ENCODE measurements around the gene RHEBL1. TPM values are rescaled to one million over a fixed set of nuclear protein-coding genes. Genes with fewer than 3 reads are reported as not detected.
"Not testable (repeated sequence)": the region's sequence is repeated elsewhere in the genome, so short reads cannot be mapped to it uniquely, and the experiment has no call there.

Gene RHEBL1
- total and polyA plus RNA-seq, 8 donors = 0.71 to 3.6 (median 2.2) TPM

GRCh38 chr12:49064767-49065152 is 5.0 kb downstream of the RHEBL1 start:
- no peak for ATAC-seq
- intact Hi-C loops (cut with DNase I) = loop anchor here in 1 of 2 donors (10.0 kb wide), 1 partner anchor 60 kb away; no protein-coding TSS in a partner anchor

DNA sequence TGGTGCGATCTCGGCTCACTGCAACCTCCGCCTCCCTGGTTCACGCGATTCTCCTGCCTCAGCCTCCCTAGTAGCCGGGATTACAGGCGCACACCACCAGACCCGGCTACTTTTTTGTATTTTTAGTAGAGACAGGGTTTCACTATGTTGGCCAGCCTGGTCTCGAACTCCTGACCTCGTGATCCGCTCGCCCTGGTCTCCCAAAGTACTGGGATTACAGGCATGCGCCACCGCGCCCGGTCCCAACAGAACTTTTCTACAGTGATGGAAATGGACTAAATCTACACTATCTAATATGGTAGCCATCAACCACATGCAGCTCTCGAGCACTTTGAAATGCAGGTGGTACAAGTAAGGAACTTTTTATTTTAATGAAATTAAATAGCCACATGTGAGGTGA is 7.9 kb downstream of the RHEBL1 start:
- intact Hi-C loops (cut with DNase I) = loop anchor here in 1 of 2 donors (10.0 kb wide), 1 partner anchor 63 kb away; no protein-coding TSS in a partner anchor
- ATAC-seq, H3K9me3 ChIP-seq, H3K27me3 ChIP-seq, H3K36me3 ChIP-seq, DNase-seq, H3K27ac ChIP-seq: not testable (repeated sequence)
- Histone ChIP-seq H3K4me3 (peak overlapping the region in 1 of 2 donors; percentile 99), H3K4me1 (peaks cover 9 to 38% of the 10 kb centered on the region in 2 donors)

More at GRCh38 chr12:49064767-49065152, 5.0 kb downstream of the RHEBL1 start:
- Histone ChIP-seq H3K36me3 (no peaks in the 10 kb centered on the region), H3K4me3 (no peak overlapping the region), H3K9me3 (no peaks in the 10 kb centered on the region), H3K4me1 (peaks cover 4 to 28% of the 10 kb centered on the region in 2 donors), H3K27ac (no peak overlapping the region), H3K27me3 (no peaks in the 10 kb centered on the region)
- TF ChIP-seq CTCF (IDR thresholded peaks at IDR 0.05) = no peak
- DNase-seq = no peak

- Histone ChIP-seq H3K4me1 (peaks cover 15 to 45% of the 10 kb centered on the region in 2 donors), H3K27me3 (no peaks in the 10 kb centered on the region), H3K36me3 (no peaks in the 10 kb centered on the region), H3K27ac (peak overlapping the region; percentile 95 to 97), H3K9me3 (no peaks in the 10 kb centered on the region), H3K4me3 (peak overlapping the region; percentile 93 to 99)
- no peak for TF ChIP-seq CTCF (IDR thresholded peaks at IDR 0.05)
- no peak for DNase-seq
- ATAC-seq = no peak
- intact Hi-C loops (cut with DNase I) = loop anchor here in 1 of 2 donors (10.0 kb wide), 1 partner anchor 64 kb away; no protein-coding TSS in a partner anchor
These were observed 8.6 kb downstream of the RHEBL1 start for GRCh38 chr12:49061157-49061650.

DNA sequence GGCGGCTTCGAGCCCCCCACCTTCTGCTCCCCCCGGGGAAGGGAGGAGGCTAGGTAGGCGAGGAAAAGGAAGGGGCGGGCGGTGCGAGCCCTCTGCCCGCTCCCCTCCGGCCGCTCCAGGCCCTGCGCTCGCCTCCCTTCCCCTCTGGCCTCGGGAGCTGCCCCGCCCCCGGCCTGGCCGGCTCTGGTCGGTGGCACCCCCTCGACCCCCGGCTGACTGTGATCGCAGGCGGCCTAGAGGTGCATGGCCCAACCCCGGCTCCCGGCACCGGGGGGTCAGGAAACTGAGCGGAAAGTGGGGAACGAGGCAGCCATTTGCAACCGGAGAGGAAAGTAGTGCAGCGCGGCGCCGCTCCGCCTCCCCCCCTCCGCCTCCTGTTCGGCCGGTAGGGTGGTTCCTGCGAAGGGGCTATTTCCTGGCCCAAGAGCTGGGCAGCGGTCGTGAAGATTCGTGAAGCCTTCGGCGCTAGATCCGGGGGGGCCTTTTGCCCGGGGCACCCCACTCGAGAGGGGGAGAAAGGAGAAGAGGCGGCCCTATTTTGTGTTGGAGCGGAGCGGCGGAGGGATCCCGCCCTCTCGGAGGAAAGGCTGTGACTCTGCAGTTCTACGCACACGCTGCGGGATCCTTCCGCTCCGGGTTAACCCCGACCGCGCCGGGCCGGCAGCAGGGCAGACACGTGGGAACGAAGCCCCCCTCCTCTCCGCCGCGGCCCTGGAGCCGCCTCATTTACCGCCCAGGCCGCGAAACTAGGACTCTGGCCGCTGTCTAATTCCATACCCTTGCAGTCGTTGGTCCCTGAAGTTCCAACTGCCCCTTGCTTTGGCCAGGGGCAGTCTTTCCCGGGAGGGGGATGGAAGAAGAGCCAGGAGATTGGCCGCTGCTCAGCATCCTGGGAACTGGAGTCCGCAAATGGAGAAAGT is 9.3 kb downstream of the RHEBL1 start, which contains the start of gene KMT2D:
TSS of gene KMT2D (minus strand) at position 558 of the 920 bp plus-strand sequence. CDS start 5,470 bp downstream, outside the sequence.
- peak in 1 of 2 donors; percentile 45 for TF ChIP-seq CTCF (IDR thresholded peaks at IDR 0.05)
- intact Hi-C loops (cut with DNase I) = loop anchor here in 1 of 2 donors (10.0 kb wide), 1 partner anchor 64 kb away; no protein-coding TSS in a partner anchor
- Histone ChIP-seq H3K4me1 (peaks cover 19 to 52% of the 10 kb centered on the region in 2 donors), H3K9me3 (no peaks in the 10 kb centered on the region), H3K27me3 (no peaks in the 10 kb centered on the region), H3K4me3 (peak within 1 kb of the TSS; percentile 93 to 99), H3K36me3 (no peaks in the 10 kb centered on the region), H3K27ac (peak within 1 kb of the TSS; percentile 95 to 97)
- peak; percentile 85 for ATAC-seq
- peak; percentile 93 to 96 (median 96) for DNase-seq

DNA sequence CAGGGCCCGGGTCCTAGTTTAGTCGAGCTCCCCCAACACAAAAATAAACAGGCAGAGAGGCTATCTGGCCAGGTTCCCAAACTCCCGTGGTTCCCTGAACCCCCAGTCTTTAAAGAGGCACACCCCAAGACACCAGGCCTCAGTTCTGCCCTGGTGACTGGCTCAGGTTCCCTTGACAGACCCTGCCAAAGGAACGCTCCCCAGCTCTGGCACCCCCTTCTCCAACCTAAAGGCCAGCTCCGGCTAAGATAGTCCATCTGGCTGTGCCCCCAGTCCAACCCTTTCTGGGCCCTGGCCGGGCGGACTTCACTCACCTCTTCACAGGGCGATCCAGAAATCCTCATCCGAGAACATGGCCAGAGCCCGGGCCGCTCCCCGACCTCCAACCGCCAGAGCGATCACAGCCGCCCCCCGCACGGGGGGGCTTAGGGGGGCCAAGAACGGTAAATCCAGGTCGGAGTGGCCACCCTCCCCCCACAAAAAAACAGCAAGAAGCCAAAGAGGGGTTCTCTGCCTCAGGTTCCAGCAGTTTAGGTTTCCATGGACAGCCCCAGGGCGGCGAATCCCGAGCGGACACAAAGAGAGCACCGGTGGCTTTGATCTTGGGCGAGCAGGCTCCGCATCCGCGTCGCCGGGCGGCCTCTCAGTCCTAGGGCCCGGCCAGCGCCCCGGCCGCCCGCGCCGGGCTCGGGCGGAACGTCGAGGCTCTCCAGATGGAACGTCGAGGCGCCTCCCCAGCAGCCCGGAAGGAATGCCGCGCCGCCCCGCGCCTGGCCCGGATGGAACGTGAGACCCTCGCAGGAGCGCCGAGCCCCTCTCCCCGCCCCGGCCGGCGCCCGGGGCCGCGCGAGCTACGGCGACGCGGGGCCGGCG is 10.2 kb downstream of the RHEBL1 start:
- intact Hi-C loops (cut with DNase I) = loop anchor here in 1 of 2 donors (10.0 kb wide), 1 partner anchor 65 kb away; no protein-coding TSS in a partner anchor
- H3K4me3 ChIP-seq = peak overlapping the region; percentile 93 to 99
- H3K27ac ChIP-seq = peak overlapping the region; percentile 95 to 97
- peak; percentile 0 for ATAC-seq
- H3K36me3 ChIP-seq = peaks cover 0 to 7% of the 10 kb centered on the region in 2 donors
- H3K27me3 ChIP-seq = no peaks in the 10 kb centered on the region
- H3K4me1 ChIP-seq = peaks cover 24 to 62% of the 10 kb centered on the region in 2 donors
- DNase-seq = peak in 2 of 4 donors; percentile 22 to 87
- TF ChIP-seq CTCF (IDR thresholded peaks at IDR 0.05) = no peak
- no peaks in the 10 kb centered on the region for H3K9me3 ChIP-seq
